Gastroesophageal sphincter (tissue), 4 donors: ENCODE results near the gene HPN. TPM values are rescaled to one million over a fixed set of nuclear protein-coding genes. Genes with fewer than 3 reads are reported as not detected.

ENCODE experiments used
- ATAC-seq: fragments of 150-250 bp; one replicate; pipeline ENCODE4 v1.9.1; 2016; ENCODE audit warnings: mild to moderate bottlenecking, moderate library complexity
- H3K27ac ChIP-seq, 4 donors: fragments of 200-600 bp; sonication (generic) in 3 of 4; 1 replicate in 3 of 4; 2 replicates in 1 of 4; pipeline ENCODE4 v1.5.1; 2016 to 2019
- H3K27me3 ChIP-seq: fragments of 200-600 bp; sonication (generic); one replicate; pipeline ENCODE4 v1.5.1; 2019
- H3K36me3 ChIP-seq, 2 donors: fragments of 200-600 bp; sonication (generic); one replicate each; pipeline ENCODE4 v1.5.1; 2019; ENCODE audit warnings: control low read depth in 1 of 2
- H3K4me1 ChIP-seq, 3 donors: fragments of 200-600 bp; sonication (generic); 1 replicate in 2 of 3; 2 replicates in 1 of 3; pipeline ENCODE4 v1.5.1; 2016 to 2019; ENCODE audit warnings: control low read depth in 2 of 3
- H3K4me3 ChIP-seq, 2 donors: fragments of 200-600 bp; sonication (generic); one replicate each; pipeline ENCODE4 v1.5.1; 2019; ENCODE audit warnings: mild to moderate bottlenecking in 1 of 2, moderate library complexity in 1 of 2
- H3K9me3 ChIP-seq, 3 donors: fragments of 200-600 bp; sonication (generic); one replicate each; pipeline ENCODE4 v1.5.1; 2017 to 2019; ENCODE audit warnings: control low read depth in 2 of 3
- CTCF ChIP-seq, 4 experiments: fragments of 200-600 bp in 2 of 4; fragments of 450-650 bp in 2 of 4; sonication (generic) in 1 of 4; IDR thresholded peaks; one replicate each; pipeline ENCODE4 v1.5.1; 2017 to 2019; ENCODE audit warnings: antibody characterized with exemption in 4 of 4, mild to moderate bottlenecking in 2 of 4, moderate library complexity in 2 of 4
- EP300 ChIP-seq: sonication (generic); formaldehyde crosslinking; IDR thresholded peaks from one replicate; pipeline ENCODE4 v1.6.1; 2017; ENCODE audit warnings: antibody characterized with exemption, mild to moderate bottlenecking
- POLR2A ChIP-seq, 2 donors: fragments of 450-650 bp; IDR thresholded peaks; one replicate each; pipeline ENCODE4 v1.6.1; 2017; ENCODE audit warnings: antibody characterized with exemption in 2 of 2, mild to moderate bottlenecking in 2 of 2, moderate library complexity in 1 of 2
- POLR2AphosphoS5 ChIP-seq: sonication (generic); formaldehyde crosslinking; IDR thresholded peaks from one replicate; pipeline ENCODE4 v1.6.1; 2017; ENCODE audit warnings: antibody characterized with exemption
- WGBS, 2 donors: methylation state at CpG; one replicate each; pipeline ENCODE4 v1.1.5; 2018; ENCODE audit warnings: low coverage in 1 of 2; 5-methylcytosine and 5-hydroxymethylcytosine counted together
- total RNA-seq, 4 donors: library from RNA; depleted of rRNA; stranded (reverse); fragments of >200 nt; gene quantifications; one replicate each; pipeline ENCODE4 v1.1.0, GENCODE V29; 2016

Gene HPN
- total RNA-seq, 4 donors from 2014 or later, result 0.17 to 1.2 (median 0.27) TPM; not detected in 1

- no peak for ATAC-seq
Measured at GRCh38 chr19:35093430-35093829, 51.9 kb downstream of the HPN start.

GRCh38 chr19:35093941-35094647 lies 52.6 kb downstream of the HPN start:
- Histone ChIP-seq H3K27me3 (peaks cover 35% of the 10 kb centered on the region), H3K27ac (no peak overlapping the region), H3K4me3 (no peak overlapping the region), H3K36me3 (no peaks in the 10 kb centered on the region), H3K9me3 (no peaks in the 10 kb centered on the region), H3K4me1 (peaks cover 0 to 12% (median 4%) of the 10 kb centered on the region in 3 donors)
- ATAC-seq, result no peak
- no peak for TF ChIP-seq POLR2A (IDR thresholded peaks at IDR 0.05)
- TF ChIP-seq POLR2AphosphoS5, result no peak
- no peak for TF ChIP-seq EP300
- no peak for TF ChIP-seq CTCF (IDR thresholded peaks at IDR 0.05)
- 100% methylated on average over 1 of the region's 11 CpGs; no CpG with 5 or more reads in 1 of the 2 donors for WGBS, 2 donors

More at GRCh38 chr19:35093430-35093829, 51.9 kb downstream of the HPN start:
- Histone ChIP-seq H3K27me3 (peaks cover 39% of the 10 kb centered on the region), H3K4me3 (no peak overlapping the region), H3K36me3 (no peaks in the 10 kb centered on the region), H3K4me1 (peaks cover 0 to 12% (median 4%) of the 10 kb centered on the region in 3 donors), H3K9me3 (no peaks in the 10 kb centered on the region), H3K27ac (no peak overlapping the region)
- TF ChIP-seq CTCF (IDR thresholded peaks at IDR 0.05) (no peak), POLR2AphosphoS5 (no peak), EP300 (no peak), POLR2A (IDR thresholded peaks at IDR 0.05) (no peak)
- 84 to 93% methylated on average over 4 to 5 of the region's 5 CpGs for WGBS, 2 donors

- no peak overlapping the region for H3K4me3 ChIP-seq
- TF ChIP-seq POLR2A (IDR thresholded peaks at IDR 0.05) (no peak), CTCF (IDR thresholded peaks at IDR 0.05) (no peak), POLR2AphosphoS5 (no peak), EP300 (no peak)
- no peak overlapping the region for H3K27ac ChIP-seq
- H3K27me3 ChIP-seq, result peaks cover 30% of the 10 kb centered on the region
- ATAC-seq, result no peak
- H3K36me3 ChIP-seq, result no peaks in the 10 kb centered on the region
- 55 to 93% methylated on average over 2 of the region's 4 CpGs for WGBS, 2 donors
- peaks cover 0 to 12% (median 4%) of the 10 kb centered on the region in 3 donors for H3K4me1 ChIP-seq
- H3K9me3 ChIP-seq, result no peaks in the 10 kb centered on the region
Measured at GRCh38 chr19:35094656-35095055, 53.1 kb downstream of the HPN start.

GRCh38 chr19:35095667-35096368 lies 54.3 kb downstream of the HPN start:
- H3K9me3 ChIP-seq, result no peaks in the 10 kb centered on the region
- no peak for ATAC-seq
- WGBS, 2 donors, result 65 to 82% methylated on average over 6 to 8 of the region's 8 CpGs
- H3K4me1 ChIP-seq, result peaks cover 0 to 3% (median under 1%) of the 10 kb centered on the region in 3 donors
- no peak overlapping the region for H3K4me3 ChIP-seq
- no peak for TF ChIP-seq CTCF (IDR thresholded peaks at IDR 0.05)
- no peak for TF ChIP-seq POLR2AphosphoS5
- TF ChIP-seq EP300, result no peak
- TF ChIP-seq POLR2A (IDR thresholded peaks at IDR 0.05), result no peak
- peaks cover 19% of the 10 kb centered on the region for H3K27me3 ChIP-seq
- no peak overlapping the region for H3K27ac ChIP-seq
- no peaks in the 10 kb centered on the region for H3K36me3 ChIP-seq
